ENCODE measurements around the gene HS1BP3. TPM values are rescaled to one million over a fixed set of nuclear protein-coding genes. Genes with fewer than 3 reads are reported as not detected.

The HS1BP3 gene
- polyA plus RNA-seq, 6 donors from 2014 or later, result 10.8 to 23.3 (median 16.0) TPM

DNA sequence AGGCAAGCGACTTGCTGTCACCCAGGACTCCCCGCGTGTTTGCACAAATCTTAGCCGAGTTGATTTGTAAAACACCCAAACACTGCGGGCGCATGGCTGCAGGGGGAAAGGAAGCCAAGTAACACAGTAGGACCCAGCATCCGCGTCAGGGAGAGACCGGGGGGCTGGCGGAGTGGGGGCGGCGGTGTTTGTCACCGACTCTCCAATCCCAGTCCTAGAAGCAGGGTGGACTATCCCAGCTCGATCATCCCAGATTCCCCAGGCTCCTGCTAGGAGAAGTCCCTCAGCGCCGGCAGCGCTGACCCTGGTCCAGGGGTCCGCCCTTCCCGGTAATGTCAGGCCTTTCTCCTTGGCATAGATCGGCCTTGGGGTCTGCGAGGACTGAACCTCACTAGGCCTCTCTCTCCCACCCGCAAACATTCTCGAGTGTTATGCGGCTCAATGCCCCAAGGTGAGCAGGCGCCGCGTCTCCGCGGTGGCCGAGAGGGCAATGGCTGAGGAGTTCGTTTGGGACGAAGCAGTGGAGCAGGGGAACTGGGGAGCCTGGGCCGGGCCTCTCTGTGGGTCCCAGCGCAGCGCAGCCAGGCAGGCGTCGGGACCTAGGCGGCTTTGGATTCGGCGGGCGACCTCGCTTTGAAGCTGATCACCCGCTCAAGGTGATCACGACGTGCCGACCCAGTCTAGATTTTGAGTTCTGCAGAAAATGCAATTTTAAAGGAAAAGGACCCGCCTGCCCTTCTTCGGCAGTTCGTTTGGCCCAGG lies 14.5 kb upstream of the HS1BP3 start:
- peaks cover 26 to 56% (median 29%) of the 10 kb centered on the region in 3 donors for H3K4me1 Mint-ChIP-seq
- no peaks in the 10 kb centered on the region for H3K36me3 Mint-ChIP-seq
- no peaks in the 10 kb centered on the region for H3K9me3 Mint-ChIP-seq
- H3K4me3 Mint-ChIP-seq, result peak overlapping the region; percentile 74 to 94 (median 91)
- no peak for DNase-seq
- H3K27me3 Mint-ChIP-seq, result peaks cover 53 to 82% (median 68%) of the 10 kb centered on the region in 3 donors
- peak overlapping the region; percentile 60 to 92 (median 84) for H3K27ac Mint-ChIP-seq
- ATAC-seq (ENCODE audit: low read depth in 2 of 2), result no peak

DNA sequence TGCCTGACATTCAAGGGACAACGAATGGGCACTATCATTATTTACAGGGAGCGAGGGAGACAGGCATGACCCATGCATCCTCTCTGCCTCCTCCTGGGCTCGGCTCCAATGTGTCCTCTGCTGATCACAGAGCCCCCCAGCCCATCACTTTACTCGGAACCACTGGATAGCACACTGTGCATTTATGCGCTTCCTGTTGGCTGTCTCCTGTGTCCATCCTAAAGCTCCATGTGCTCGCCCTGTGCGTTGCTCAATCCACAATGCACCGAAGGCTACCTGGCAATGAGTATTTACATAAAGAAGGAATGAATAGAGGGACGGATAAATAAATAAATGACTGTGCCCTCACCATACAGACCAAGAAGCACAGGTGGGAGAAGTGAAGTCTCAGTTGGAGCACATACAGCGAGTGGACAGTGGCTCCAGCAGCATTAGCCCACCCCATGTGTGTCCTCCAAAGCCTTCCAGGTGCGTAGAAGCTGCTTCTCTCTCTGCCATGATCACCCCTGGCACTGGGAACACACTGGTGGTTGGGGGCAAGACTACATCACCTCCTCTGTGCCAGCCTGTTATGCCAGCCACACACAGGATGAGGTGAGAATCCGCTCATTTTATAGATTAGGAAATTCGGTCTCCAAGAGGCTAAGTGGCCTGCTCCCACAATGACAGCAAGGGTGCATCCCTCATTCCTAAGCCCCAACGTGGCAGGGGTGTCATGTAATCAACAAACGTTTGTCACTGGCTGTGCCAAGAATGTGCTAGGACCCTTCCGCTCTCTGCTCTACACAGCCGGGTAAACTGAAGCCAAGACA lies 13.7 kb upstream of the HS1BP3 start:
- ATAC-seq (ENCODE audit: low read depth in 2 of 2) (no peak), DNase-seq (no peak)
- Mint-ChIP-seq H3K4me1 (peaks cover 22 to 48% (median 27%) of the 10 kb centered on the region in 3 donors), H3K27me3 (peaks cover 57 to 75% (median 73%) of the 10 kb centered on the region in 3 donors), H3K4me3 (peak overlapping the region; percentile 11 to 94 (median 84)), H3K9me3 (no peaks in the 10 kb centered on the region), H3K36me3 (no peaks in the 10 kb centered on the region), H3K27ac (peak overlapping the region in 5 of 6 donors; percentile 47 to 87 (median 78))

DNA sequence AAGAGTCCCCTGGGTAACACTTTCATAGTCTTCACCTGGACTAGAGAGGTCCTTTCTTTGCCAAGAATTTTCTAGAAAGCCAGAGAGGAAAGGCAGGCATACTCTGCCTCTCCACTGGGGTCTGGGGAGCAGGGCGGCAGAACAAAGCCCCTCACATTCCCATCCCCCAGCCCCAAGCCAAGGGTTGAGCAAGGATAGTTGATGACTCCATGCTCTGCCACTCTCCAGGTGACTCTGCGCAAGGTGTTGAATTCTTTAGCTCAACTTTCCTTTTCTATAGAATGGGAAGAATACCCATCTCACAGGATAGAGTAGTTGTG lies 13.1 kb upstream of the HS1BP3 start:
- ATAC-seq (ENCODE audit: low read depth in 2 of 2) (no peak), DNase-seq (no peak)
- Mint-ChIP-seq H3K27me3 (peaks cover 56 to 77% (median 74%) of the 10 kb centered on the region in 3 donors), H3K9me3 (no peaks in the 10 kb centered on the region), H3K4me1 (peaks cover 16 to 42% (median 24%) of the 10 kb centered on the region in 3 donors), H3K27ac (no peak overlapping the region), H3K4me3 (peak overlapping the region in 3 of 8 donors; percentile 2 to 67 (median 64)), H3K36me3 (no peaks in the 10 kb centered on the region)

DNA sequence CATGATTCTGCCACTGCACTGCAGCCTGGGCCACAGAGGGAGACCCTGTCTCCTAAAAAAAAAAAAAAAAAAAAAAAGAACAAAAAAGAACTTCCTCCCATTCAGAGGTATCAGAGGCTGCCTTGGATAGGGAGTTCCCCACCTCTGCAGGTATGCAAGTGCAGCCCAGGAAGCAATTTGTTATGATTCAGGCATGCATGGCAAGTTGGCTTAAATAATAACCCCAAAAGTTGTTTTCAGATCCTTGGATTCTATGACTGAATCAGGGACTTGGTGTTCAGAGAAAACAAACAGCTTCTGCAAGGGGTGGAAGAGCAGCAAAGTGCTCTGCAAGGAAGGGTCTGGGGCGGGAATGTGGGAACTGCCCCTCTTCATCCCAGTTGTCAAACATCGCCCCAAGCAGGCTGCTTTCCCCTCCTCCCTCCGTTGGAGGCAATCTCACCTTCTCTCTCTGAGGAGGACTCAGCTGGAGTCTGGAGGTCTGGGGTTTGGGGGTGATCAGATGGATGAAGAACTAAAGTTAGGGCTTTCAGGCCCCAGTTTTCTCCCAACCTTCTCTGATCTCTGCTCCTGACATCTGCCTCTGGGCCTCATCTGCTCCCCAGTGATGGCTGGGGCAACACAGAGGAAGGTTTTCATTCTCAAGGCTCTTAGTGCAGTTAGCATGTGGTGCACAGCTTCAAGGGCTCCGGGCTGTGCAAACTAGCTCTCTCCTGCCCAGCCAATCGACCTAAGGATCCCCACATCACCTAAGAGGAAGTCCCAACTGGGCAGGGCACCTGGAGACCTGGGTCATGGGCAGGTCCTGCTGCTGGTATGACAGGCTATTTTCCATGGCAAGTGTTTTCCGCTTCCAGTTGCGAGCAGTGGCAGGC lies 12.5 kb upstream of the HS1BP3 start:
- Mint-ChIP-seq H3K4me3 (peak overlapping the region in 3 of 8 donors; percentile 5 to 67 (median 64)), H3K9me3 (no peaks in the 10 kb centered on the region), H3K36me3 (no peaks in the 10 kb centered on the region), H3K27ac (no peak overlapping the region), H3K27me3 (peaks cover 57 to 80% (median 73%) of the 10 kb centered on the region in 3 donors), H3K4me1 (peaks cover 16 to 38% (median 24%) of the 10 kb centered on the region in 3 donors)
- DNase-seq (no peak), ATAC-seq (ENCODE audit: low read depth in 2 of 2) (no peak)

DNA sequence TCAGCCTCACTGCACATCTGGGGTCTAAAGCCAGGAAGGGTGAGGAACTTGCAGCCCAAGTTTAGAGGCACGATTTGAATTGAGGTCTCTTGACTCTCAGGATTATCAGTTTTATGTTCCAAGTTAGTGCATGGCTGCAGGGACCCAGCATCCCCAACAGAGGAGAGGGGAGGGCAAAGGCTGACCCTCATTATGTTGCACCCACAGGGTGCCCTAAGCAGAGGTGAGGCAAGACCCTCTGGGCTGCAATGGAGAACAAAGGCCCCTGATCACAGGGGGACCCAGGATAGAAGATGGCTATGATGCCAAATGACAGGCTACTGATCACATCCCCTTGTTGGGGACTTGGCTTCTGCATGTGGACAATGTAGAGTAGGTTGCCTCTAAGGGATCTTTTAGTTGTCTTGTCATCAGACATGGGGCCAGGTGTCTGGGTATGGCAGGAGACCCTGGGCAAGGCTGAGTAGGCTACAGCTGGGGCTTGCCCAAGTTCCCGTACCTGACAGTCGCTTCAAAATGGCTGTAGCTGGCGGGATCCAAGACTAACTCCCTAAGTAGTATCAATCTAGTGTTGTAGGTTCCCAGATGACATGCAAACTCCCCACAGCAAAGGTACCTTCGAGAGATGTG lies 11.5 kb upstream of the HS1BP3 start:
- Mint-ChIP-seq H3K4me3 (no peak overlapping the region), H3K27me3 (peaks cover 57 to 81% (median 68%) of the 10 kb centered on the region in 3 donors), H3K9me3 (no peaks in the 10 kb centered on the region), H3K4me1 (peaks cover 10 to 30% (median 17%) of the 10 kb centered on the region in 3 donors), H3K27ac (peak overlapping the region in 1 of 6 donors; percentile 44), H3K36me3 (no peaks in the 10 kb centered on the region)
- no peak for DNase-seq
- no peak for ATAC-seq (ENCODE audit: low read depth in 2 of 2)

DNA sequence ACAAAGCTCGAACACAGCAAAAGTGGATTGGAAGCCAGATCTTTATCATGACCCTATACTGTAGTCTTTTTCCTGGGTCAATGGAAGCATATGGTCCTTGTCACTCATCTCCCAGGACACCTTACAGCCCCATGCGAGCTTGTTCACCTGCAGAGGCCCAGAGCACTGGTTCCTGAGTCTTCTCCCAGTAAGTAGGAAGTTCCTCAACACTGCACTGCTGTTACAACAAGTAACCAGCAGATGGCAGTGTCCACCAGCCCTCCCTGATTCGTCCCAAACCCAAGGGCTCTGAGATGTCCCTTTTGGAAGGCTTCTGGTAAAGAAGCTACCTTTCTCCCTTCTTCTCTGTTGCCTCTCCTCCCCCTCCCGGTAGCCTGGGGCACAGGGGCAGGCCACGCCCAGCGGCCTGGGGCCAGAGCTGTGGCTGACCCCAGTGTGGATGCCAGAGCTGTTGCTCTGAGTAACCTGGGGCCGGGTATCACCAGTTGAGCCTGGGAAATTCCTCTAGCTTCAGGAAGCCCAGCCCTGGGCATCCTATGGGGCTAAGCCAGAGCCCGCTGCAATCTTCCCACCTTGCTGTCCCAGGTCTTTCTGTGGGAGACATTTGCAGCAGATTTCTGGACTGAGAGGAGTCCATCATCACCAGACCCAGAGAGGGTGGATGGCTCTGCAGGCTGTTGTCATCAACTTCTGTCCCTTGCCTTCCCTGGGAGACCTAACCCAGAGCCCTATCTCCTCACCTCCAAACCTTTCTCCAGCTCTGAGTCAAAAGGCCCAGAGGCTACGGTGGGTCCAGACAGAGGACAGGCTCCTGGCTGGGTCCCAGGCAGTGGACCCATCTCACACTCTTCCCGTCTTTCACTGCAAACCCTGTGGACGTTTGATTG lies 10.8 kb upstream of the HS1BP3 start:
- H3K9me3 Mint-ChIP-seq, result no peaks in the 10 kb centered on the region
- H3K4me3 Mint-ChIP-seq, result no peak overlapping the region
- no peaks in the 10 kb centered on the region for H3K36me3 Mint-ChIP-seq
- H3K4me1 Mint-ChIP-seq, result peaks cover 10 to 30% (median 17%) of the 10 kb centered on the region in 3 donors
- peaks cover 62 to 89% (median 74%) of the 10 kb centered on the region in 3 donors for H3K27me3 Mint-ChIP-seq
- no peak overlapping the region for H3K27ac Mint-ChIP-seq
- DNase-seq (peak; percentile 67), ATAC-seq (ENCODE audit: low read depth in 2 of 2) (peak; percentile 44 to 59)

DNA sequence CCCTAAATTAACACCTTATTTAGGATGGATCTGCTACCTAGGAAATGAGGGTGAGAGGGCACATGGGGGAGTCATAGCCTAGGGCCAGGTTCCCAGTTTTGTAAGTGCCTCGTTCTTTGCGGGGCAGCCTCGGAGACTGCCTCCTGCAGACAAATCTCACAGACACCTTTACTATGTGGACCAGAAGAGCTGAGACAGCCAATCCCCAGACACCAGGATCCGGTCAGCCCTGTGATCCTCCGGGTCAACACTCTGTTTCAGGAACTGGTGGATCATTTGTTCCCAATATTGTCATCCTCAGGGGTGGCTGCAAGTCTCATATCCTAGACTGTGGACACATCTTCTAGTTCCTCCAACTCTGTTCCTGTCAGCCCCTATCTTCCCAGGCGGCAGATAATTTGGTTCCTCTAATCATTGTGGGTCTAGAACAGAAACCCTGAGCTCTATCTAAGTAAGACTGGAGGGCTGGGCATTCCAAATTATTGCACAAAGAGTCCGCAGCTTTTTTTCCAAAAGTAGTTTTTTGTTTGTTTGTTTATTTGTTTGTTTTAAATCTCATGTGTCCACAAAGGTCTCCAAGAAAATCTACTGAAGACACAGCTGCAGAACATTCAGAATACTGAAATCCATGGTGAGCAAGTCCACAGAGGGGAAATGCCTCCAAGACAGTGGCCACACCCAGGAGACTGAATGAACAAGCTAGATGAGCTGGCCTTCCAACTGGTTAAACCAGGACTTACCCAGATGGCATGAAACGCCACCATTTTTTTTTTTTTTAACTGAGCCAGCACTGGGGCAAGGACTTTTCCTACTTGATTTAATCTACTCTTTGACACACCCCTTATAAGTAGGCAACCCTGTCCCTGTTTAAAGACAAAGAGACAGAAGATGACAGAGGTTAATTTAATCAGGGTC lies 9.9 kb upstream of the HS1BP3 start:
- DNase-seq (no peak), ATAC-seq (ENCODE audit: low read depth in 2 of 2) (no peak)
- no peak overlapping the region for H3K4me3 Mint-ChIP-seq

DNA sequence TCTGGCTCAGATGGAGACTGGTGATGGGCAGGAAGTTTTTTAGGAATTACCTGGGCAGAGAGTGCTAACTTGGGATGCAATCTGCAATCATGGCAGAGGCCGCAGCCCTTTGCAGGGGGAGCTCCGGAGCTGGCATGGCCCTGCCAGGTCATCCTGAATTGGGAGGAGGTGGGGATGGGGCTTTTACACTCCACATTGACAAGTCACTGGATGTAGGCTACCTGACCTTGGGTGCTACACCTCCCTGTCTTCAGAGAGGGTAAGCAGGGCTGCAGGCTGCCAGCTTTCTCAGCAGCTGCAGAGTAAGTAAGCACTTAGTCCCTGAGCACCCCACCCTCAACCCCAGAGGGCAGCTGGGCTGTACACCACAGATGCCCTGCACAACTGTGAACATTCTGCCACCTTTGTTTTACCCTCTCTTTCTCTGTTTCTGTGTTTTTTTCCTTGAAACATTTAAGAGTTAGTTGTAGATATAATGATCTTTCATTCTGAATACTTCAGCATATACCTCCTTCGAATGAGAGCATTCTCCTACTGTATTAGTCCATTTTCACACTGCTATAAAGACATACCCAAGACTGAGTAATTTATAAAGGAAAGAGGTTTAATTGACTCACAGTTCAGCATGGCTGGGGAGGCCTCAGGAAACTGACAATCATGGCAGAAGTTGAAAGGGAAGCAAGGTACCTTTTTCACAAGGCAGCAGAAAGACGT lies 6.8 kb upstream of the HS1BP3 start:
- Mint-ChIP-seq H3K27me3 (peaks cover 47 to 89% (median 54%) of the 10 kb centered on the region in 3 donors), H3K27ac (no peak overlapping the region), H3K36me3 (peaks cover 0 to 4% of the 10 kb centered on the region in 2 donors), H3K4me3 (no peak overlapping the region), H3K9me3 (no peaks in the 10 kb centered on the region), H3K4me1 (peaks cover 0 to 5% (median 4%) of the 10 kb centered on the region in 3 donors)
- no peak for DNase-seq
- no peak for ATAC-seq (ENCODE audit: low read depth in 2 of 2)

More for the DNA sequence above, 9.9 kb upstream of the HS1BP3 start:
- no peaks in the 10 kb centered on the region for H3K9me3 Mint-ChIP-seq
- no peaks in the 10 kb centered on the region for H3K36me3 Mint-ChIP-seq
- H3K27ac Mint-ChIP-seq, result no peak overlapping the region
- peaks cover 57 to 90% (median 69%) of the 10 kb centered on the region in 3 donors for H3K27me3 Mint-ChIP-seq
- H3K4me1 Mint-ChIP-seq, result peaks cover 7 to 23% (median 13%) of the 10 kb centered on the region in 3 donors

DNA sequence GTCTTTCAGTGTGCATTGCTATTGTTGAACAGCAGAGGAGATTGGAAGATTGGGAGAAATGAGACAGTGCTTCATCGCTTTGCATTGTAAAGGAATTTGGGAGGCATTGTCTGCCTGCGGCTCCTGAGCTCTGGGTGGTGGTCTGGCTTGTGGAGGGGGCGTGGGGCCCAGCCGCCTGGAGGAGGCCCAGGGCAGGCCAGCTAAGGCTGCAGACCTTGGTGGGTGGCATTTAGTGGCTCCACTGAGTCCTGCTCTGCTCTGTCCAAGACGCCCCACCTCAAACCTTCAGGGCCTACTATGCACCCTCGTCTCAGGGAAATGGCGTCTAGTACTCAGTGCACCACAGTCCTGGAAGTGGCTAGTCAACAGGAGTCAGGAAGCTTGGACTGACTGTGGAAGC lies 5.7 kb upstream of the HS1BP3 start:
- no peak overlapping the region for H3K4me3 Mint-ChIP-seq
- H3K27me3 Mint-ChIP-seq, result peaks cover 43 to 82% (median 46%) of the 10 kb centered on the region in 3 donors
- H3K27ac Mint-ChIP-seq, result no peak overlapping the region
- DNase-seq (no peak), ATAC-seq (ENCODE audit: low read depth in 2 of 2) (no peak)
- H3K9me3 Mint-ChIP-seq, result no peaks in the 10 kb centered on the region
- peaks cover 0 to 7% of the 10 kb centered on the region in 2 donors for H3K36me3 Mint-ChIP-seq
- H3K4me1 Mint-ChIP-seq, result peaks cover 4 to 7% (median 5%) of the 10 kb centered on the region in 3 donors

DNA sequence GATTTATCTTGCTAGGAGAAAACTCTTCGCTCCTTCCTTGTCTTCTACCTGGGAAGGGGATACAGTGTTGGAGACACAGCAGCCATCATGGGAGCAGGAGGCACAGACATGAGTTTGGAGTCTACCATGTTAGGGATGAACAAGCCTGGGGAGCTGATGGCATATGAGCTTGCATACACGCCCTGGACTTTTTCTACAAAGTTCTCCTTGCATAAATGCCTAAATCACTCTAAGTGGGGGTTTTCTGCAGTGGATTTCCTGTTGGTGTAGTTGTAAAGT lies 3.6 kb upstream of the HS1BP3 start:
- no peak for DNase-seq
- Mint-ChIP-seq H3K4me1 (peaks cover 15 to 23% (median 17%) of the 10 kb centered on the region in 3 donors), H3K27ac (no peak overlapping the region), H3K4me3 (no peak overlapping the region), H3K36me3 (peaks cover 0 to 7% of the 10 kb centered on the region in 2 donors), H3K9me3 (no peaks in the 10 kb centered on the region), H3K27me3 (peaks cover 29 to 61% (median 29%) of the 10 kb centered on the region in 3 donors)
- ATAC-seq (ENCODE audit: low read depth in 2 of 2), result no peak

Data from naive B cell (primary cell).